ENCODE measurements around the gene GUCA1A.

GRCh38 chr6:42228305-42228704 lies 55.1 kb downstream of the GUCA1A start:
- TF ChIP-seq RAD21 (IDR thresholded peaks at IDR 0.05; ENCODE audit: low read depth) (no peak), CTCF (IDR thresholded peaks at IDR 0.05 in 2 of 3, conservative IDR thresholded peaks at IDR 0.05 in 1 of 3; ENCODE audit: borderline replicate concordance in 1 of 3, insufficient read depth in 1 of 3, low read depth in 2 of 3, low read length in 2 of 3) (no peak), EZH2 (IDR thresholded peaks at IDR 0.05) (no peak), SP1 (IDR thresholded peaks at IDR 0.05; ENCODE audit: low read depth) (no peak), ZFX (IDR thresholded peaks at IDR 0.05) (no peak)
